Left cardiac atrium (tissue), 4 donors: ENCODE results near the gene WDFY4. TPM values are rescaled to one million over a fixed set of nuclear protein-coding genes. Genes with fewer than 3 reads are reported as not detected.

Experiments
- ATAC-seq, 2 donors: fragments of 200-7000 bp; cut with Tn5 transposase; one replicate each; pipeline ENCODE4 v1.9.1; 2020; ENCODE audit warnings: mild to moderate bottlenecking in 2 of 2, moderate library complexity in 2 of 2
- DNase-seq: peaks from one replicate; pipeline ENCODE4 v3.0.0-alpha.2; 2020
- intact Hi-C, 2 donors: fragments of 100-400 bp; cut with DNase I; formaldehyde crosslinking; loops; one replicate each; pipeline versions ENCODE4 v1.14.1 to v1.15.1; 2022 to 2023
- total RNA-seq, 2 donors: library from RNA; stranded (reverse); fragmentation: NEBNext Ultra II Directional; extraction: Animal tissue kit (Norgen Biotek cat#: 25700); gene quantifications; one replicate each; pipeline ENCODE4 v1.2.1, GENCODE V29; 2021
- donor health status: DM: no; HTN: yes; CAD: no.
- donor health status: DM: no; HTN: yes; CAD: no; lungs with severe emphysema.
- donor health status: DM: yes; HTN: yes; CAD: no.
- donor health status: Dilated cardiomyopathy.

The WDFY4 gene
- total RNA-seq, 2 donors from 2014 or later = 2.6 to 3.8 TPM

DNA sequence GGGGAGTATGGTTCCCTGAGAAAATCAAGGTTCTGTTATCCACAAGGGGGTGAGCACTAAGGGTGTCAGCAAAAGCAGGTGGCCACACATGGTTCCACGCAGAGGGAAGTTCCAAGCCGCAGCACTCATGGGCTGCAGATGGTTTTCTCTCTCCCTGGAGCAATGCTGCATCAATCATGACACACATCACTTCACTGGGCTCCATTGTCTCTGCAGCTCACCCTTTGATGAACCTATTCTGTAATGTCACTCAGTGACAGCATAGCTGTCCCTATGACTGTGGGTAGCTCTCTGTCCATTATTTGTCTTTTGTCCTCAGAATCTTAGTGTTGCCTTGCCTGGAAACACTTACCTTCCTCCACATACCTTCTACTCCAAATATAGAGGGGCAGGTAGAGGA, 220.2 kb downstream of the WDFY4 start:
- DNase-seq (no peak), ATAC-seq (no peak)
- intact Hi-C loops = no loop called here

DNA sequence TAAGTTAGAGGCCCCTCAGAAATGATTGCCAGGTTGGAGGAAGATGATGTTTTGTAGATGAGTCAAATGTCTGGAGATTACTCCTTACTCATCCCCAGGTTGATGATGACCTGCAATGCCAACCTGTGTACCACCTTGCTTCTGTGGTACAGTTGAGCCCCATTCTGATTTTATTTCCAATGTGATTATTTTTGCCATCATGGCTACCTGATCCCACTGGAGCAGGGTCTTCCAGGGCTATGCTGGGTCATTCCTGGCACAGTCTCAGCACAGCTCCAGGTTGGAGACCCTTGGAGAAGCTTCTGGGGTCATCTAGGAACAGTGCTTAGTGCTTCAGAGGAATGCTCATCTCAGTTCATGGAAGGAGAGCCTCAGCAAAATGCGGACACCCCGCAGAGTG, 220.6 kb downstream of the WDFY4 start:
- intact Hi-C loops = no loop called here
- ATAC-seq = no peak
- DNase-seq = no peak

DNA sequence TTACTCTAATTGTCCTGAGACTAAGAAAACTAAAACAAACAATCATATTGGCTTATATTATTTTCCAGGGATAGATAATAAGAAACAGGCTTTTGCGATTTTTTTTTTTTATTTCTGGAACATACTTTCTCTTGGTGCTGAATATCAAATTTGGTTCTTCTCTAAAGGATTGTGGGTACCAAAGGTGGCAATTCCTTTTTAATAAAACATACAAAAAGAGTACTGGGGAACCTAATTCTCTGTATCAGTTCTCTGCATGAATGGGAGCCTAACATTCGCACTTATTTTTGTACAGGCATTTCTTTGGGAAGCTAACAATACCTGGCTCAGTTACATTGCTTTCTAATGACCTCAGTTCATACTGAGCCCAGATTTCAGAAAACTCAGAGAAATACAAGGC, 222.2 kb downstream of the WDFY4 start:
- DNase-seq = no peak
- no peak for ATAC-seq
- intact Hi-C loops = no loop called here

DNA sequence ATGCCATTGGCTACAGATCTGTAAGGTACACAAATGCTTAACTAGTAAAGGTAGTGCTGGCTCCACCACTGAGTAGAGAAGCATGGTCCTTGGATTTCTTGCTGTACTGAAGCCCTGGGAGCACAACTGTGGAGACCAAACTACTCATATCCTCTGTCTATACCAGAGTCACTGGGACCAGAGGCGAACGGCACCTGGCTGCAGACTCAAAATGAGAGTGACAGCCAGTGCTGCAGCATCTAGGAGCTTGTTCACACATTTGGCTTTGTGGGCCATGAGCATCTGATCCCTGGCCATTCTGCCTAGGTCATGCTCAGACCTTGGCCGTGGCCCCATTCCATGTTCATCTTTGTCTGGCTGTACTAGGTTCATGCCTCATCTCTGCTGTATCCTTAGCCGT, 223.1 kb downstream of the WDFY4 start:
- DNase-seq = no peak
- intact Hi-C loops = no loop called here
- no peak for ATAC-seq

- intact Hi-C loops = no loop called here
Measured at GRCh38 chr10:48910548-48910947, 225.9 kb downstream of the WDFY4 start.

DNA sequence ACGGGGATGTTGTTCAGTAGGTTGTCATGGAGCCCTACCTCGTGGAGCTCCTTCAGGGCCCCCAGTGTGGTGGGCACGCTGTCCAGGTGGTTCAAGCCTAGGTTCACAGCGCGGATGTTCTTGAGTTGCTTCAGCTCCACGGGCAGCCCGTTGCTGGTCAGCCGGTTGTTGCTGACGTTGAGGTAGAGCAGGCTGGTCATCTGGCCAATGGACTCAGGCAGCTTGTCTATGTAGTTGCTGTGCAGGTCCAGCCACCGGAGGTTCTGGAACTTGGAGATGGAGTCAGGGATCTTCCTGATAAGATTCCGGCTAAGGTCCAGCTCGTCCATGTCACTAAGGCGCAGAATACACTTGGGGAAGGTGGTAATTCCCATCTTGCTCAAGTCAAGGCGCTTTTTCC, 229.0 kb downstream of the WDFY4 start:
- ATAC-seq (no peak), DNase-seq (no peak)
- intact Hi-C loops = no loop called here

More at GRCh38 chr10:48910548-48910947, 225.9 kb downstream of the WDFY4 start:
- peak in 1 of 2 donors; percentile 56 for ATAC-seq
- DNase-seq = no peak

DNA sequence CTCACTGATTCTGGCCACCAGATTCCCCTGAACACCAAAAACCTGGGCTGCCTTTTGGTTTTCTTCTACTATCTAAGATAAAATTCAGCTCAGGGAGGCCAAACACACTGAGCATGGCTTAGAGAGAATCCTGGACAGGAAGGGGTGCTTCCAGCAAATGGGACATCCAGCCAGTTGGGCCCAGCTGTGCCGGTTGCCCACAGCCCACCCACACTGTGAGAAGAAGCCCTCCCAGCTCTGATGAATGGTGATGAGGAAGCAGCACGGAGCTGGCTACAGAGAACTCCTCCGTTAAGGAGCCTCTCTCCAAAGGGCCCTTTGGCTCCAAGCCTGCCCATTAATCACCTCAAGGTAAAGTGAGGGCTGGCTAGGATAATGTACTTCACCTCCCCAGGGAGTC, 239.1 kb downstream of the WDFY4 start:
- intact Hi-C loops = no loop called here

GRCh38 chr10:48924988-48925387, 240.3 kb downstream of the WDFY4 start:
- intact Hi-C loops = no loop called here
- DNase-seq = no peak
- ATAC-seq = no peak

More for the DNA sequence above, 239.1 kb downstream of the WDFY4 start:
- ATAC-seq (no peak), DNase-seq (no peak)

DNA sequence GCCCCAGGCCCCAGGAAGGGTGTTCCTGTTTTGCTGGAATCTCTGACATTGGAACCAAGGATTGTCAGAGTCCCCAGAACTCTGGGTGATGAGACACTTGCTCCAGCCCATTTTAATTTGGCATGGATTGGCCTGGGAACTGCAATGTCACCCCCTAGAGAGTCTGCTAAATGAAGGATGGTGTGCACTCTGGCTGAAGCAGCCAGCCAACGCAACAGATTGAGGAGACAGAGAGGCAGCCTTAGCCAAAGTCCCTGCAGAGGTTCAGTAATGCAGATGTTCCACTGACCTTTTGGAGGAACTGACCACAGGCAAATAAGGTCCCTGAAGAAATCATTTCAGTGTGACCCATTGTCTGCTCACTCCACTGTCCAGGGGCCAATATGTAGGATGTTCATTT, 241.6 kb downstream of the WDFY4 start:
- ATAC-seq = no peak

DNA sequence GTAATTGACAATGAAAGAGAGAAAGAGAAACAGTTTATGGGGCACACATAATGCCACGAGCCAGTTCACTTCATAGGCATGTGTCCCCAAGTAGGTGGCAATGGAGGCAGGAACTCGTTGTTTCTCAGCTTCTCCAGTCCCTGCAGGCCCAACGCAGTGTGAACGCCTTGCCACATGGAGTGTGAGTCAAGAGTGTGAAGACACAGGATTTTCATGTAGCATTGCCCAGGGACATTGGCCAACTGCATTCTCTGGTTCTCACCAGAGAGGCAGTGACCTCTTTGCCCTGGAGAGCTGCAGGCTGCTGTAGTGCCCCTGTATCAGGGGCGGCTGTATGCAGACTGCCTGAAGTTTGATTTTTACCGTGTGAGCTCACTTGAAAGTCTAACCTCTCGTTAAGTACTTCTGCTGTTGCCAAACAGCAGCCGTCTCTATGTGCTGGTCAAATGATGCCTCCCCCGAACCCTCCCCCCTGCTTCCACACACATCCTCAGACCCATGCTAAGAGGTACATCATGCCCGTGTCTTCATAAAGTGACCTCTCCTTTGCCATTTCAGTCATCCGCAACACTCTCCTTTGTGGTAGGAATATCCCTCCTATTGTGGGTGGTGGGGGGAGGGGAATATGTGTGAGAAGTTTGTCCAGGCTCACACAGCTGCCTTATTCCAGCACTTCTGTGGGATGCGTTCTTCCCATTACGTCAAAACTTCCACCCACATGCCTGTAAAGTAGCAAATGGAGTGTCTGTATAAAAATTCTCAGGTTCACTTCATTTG, 242.3 kb downstream of the WDFY4 start:
- intact Hi-C loops = no loop called here
- DNase-seq = no peak
- peak in 1 of 2 donors; percentile 36 for ATAC-seq

More for the DNA sequence above, 241.6 kb downstream of the WDFY4 start:
- intact Hi-C loops = no loop called here
- DNase-seq = no peak

GRCh38 chr10:48929413-48929990, 244.8 kb downstream of the WDFY4 start:
- DNase-seq = no peak
- intact Hi-C loops = no loop called here

GRCh38 chr10:48931188-48931587, 246.5 kb downstream of the WDFY4 start:
- DNase-seq (no peak), ATAC-seq (no peak)
- intact Hi-C loops = no loop called here

More at GRCh38 chr10:48929413-48929990, 244.8 kb downstream of the WDFY4 start:
- ATAC-seq = peak in 1 of 2 donors; percentile 19

- intact Hi-C loops = no loop called here
- no peak for DNase-seq
- ATAC-seq = no peak
Measured at GRCh38 chr10:48932831-48933664, 248.4 kb downstream of the WDFY4 start.

DNA sequence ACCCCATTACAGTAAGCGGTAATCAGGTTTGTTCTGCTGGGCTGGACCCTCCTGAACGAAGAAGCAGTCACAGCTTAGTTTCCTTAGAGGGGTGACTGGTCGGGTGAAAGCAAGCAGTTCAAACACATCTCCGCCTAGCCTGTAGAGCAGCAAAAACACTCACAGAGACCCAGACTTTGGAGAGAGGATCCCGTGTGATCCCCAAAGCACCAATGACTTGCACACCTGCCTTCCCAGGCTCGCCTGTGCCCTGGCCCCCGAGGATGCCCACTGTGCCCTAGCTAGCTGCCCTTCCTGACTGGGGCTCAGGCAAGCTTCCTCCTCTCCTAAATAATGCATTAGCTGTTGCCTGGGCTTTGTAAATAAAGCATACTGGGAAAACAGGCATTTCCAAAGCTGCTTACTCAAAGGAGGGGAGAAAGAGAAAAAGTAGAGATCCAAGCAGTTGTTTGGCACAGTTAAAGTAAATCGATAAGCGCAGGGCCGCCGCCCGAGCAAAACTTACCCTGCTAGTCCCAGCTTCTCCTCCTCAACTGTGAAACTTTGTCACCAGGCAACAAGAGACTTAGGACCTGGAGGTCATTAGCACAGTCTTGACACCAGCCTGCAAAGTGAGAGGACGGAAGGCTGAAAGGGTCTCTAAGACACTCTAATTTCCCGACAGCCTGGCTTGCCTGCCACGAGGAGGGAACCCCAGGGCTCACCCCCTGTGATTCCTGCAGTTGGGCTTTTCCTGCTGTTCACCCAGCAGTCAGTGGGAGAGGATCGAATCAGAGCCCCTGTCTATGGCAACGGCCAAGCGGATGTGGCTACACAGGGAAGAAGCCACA, 250.2 kb downstream of the WDFY4 start:
- intact Hi-C loops = no loop called here
- DNase-seq = no peak
- peak in 1 of 2 donors; percentile 30 for ATAC-seq

GRCh38 chr10:48935577-48935976, 250.9 kb downstream of the WDFY4 start:
- DNase-seq = no peak
- intact Hi-C loops = no loop called here
- no peak for ATAC-seq

DNA sequence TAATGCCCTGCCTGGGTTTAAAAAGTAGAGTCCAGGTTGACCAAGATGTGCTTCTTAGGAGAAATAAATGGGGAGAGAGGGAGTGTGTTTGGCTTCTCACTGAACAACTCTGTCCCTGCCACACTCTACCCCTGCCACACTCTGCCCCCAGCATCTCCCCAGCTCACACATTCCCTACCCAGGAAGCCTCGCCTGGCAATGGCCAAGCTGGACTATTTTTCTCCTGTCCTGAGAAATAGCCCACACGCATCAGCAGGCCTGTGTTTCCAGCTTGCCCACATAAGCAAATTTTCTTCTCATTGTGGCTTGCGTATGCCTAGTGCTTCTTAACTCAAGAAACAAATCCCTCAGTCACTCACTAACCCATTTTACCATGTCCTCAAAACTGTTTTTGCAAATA, 253.1 kb downstream of the WDFY4 start:
- intact Hi-C loops = no loop called here
- DNase-seq (no peak), ATAC-seq (no peak)

DNA sequence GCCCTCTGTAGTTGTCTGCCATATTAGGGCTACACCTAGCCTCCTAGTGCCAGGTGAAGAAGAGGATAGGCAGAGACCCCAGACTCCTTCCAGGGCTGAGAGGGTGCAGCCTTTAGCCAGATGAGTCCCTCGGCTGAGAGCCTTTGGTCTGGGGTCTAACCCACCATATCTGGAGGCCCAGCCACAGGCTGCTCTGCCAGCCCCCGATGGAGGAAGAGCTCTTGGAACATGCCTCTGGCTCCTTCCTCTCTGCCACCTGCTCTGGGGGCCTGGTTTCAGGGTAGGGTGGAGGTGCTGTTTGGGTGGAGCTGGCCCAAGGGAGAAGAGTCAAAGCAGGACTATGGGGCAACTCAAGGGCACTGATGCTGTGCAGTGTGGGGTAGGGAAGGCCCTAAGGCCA, 253.6 kb downstream of the WDFY4 start:
- ATAC-seq (no peak), DNase-seq (no peak)
- intact Hi-C loops = no loop called here

GRCh38 chr10:48938990-48939536, 254.4 kb downstream of the WDFY4 start:
- ATAC-seq (no peak), DNase-seq (no peak)
- intact Hi-C loops = no loop called here

DNA sequence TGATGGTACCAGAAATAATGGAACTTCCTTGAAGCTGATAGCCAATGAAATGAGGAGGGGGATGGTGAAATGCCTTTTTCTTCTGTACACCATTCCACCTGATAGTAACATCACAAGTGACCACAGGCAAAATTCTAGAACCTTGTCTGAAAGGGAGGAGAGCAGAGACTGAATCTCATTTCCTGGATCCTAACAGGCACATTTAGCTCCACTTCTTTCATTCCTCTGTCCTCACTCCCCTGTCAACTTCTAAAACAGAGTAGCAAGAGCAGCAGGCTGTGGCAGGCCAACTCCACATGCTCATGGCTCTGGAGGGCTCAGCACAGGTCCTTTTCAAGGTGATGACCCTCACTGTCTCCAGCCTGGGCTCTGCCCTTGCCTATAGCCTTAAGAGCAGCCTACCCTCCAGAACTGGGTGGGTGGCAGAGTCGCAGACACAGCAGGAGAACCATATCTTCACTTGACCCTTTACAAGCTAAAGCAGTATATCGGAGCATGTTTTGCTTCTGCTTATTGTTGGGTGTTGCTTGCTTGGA, 255.2 kb downstream of the WDFY4 start, which contains the start of gene LRRC18:
TSS of gene LRRC18 (minus strand) at position 51 of the 536 bp plus-strand sequence. CDS start 25,685 bp downstream, outside the sequence.
- DNase-seq = no peak
- no peak for ATAC-seq
- intact Hi-C loops = no loop called here
